GM12878 (cell line): ENCODE data around the gene TTC38.

ENCODE experiments used
- BRCA1 ChIP-seq: IDR thresholded peaks from 2 replicates; pipeline ENCODE4 v1.6.1; 2011; ENCODE audit warnings: low read depth, low read length, improper control_type of control experiment
- CHD4 ChIP-seq: fragments of 200-600 bp; sonication (generic); IDR thresholded peaks from 2 replicates; pipeline ENCODE4 v1.6.1; 2016; ENCODE audit warnings: mild to moderate bottlenecking
- CTCF ChIP-seq, 3 experiments: IDR thresholded peaks in 2 of 3; conservative IDR thresholded peaks in 1 of 3; 2 replicates each; pipeline ENCODE4 v1.5.1; 2011; ENCODE audit warnings: low read depth in 3 of 3, low read length in 3 of 3, mild to moderate bottlenecking in 3 of 3, control low read depth in 2 of 3, moderate library complexity in 2 of 3, inconsistent platforms in 1 of 3, mixed read lengths in 1 of 3; ENCODE audit not compliant: control insufficient read depth in 2 of 3, insufficient read depth in 1 of 3; ENCODE audit errors: extremely low read depth in 1 of 3
- TAF1 ChIP-seq: IDR thresholded peaks from 2 replicates; pipeline ENCODE4 v1.6.1; 2011; ENCODE audit warnings: mild to moderate bottlenecking, low read depth, low read length, borderline replicate concordance
- USF2 ChIP-seq: IDR thresholded peaks from 2 replicates; pipeline ENCODE4 v1.6.1; 2011; ENCODE audit warnings: low read depth, low read length, improper control_type of control experiment, borderline replicate concordance
- ZBTB11 ChIP-seq: fragments of 450-650 bp; formaldehyde crosslinking; IDR thresholded peaks from 2 replicates; pipeline ENCODE4 v1.5.0; 2022; ENCODE audit warnings: mild to moderate bottlenecking, missing genetic modification characterization

GRCh38 chr22:46292732-46293131, 24.9 kb downstream of the TTC38 start:
- no peak for TF ChIP-seq ZBTB11 (CRISPR knock-in tag)
- TF ChIP-seq CHD4, result no peak
- no peak for TF ChIP-seq USF2
- TF ChIP-seq TAF1, result no peak
- TF ChIP-seq BRCA1, result no peak
- TF ChIP-seq CTCF (IDR thresholded peaks at IDR 0.05 in 2 of 3, conservative IDR thresholded peaks at IDR 0.05 in 1 of 3; ENCODE audit: control insufficient read depth in 2 of 3, extremely low read depth in 1 of 3, insufficient read depth in 1 of 3, low read depth in 3 of 3, low read length in 3 of 3), result no peak
